Measurements from ENCODE around the gene GCSAML.

The GCSAML gene

GRCh38 chr1:247539215-247539614 is 9.7 kb upstream of the GCSAML start:
- Histone ChIP-seq H3K4me1 (ENCODE audit: insufficient read depth, low read length, severe bottlenecking) (no peaks in the 10 kb centered on the region), H3K79me2 (ENCODE audit: insufficient read depth, low read length) (no peaks in the 10 kb centered on the region), H3K9ac (ENCODE audit: low read length) (no peak overlapping the region), H3K27ac (ENCODE audit: low read depth, low read length, poor library complexity, severe bottlenecking) (no peak overlapping the region), H3K4me2 (ENCODE audit: low read length) (no peak overlapping the region), H3K36me3 (ENCODE audit: insufficient read depth, low read length) (no peaks in the 10 kb centered on the region), H3K9me3 (ENCODE audit: low read length) (no peaks in the 10 kb centered on the region), H2AFZ (ENCODE audit: low read length) (no peak overlapping the region), H3K4me3 (ENCODE audit: low read depth, low read length, poor library complexity, severe bottlenecking) (no peak overlapping the region), H3F3A (ENCODE audit: insufficient read depth, low read length) (no peaks in the 10 kb centered on the region), H3K9me2 (ENCODE audit: low read depth, low read length) (no peaks in the 10 kb centered on the region), H3K27me3 (ENCODE audit: insufficient read depth, low read length) (no peaks in the 10 kb centered on the region), H4K20me1 (ENCODE audit: insufficient read depth, low read length) (no peaks in the 10 kb centered on the region)
- TF ChIP-seq EZH2 (IDR thresholded peaks at IDR 0.05; ENCODE audit: borderline replicate concordance, low read length), result no peak
- no peak for TF ChIP-seq CTCF (IDR thresholded peaks at IDR 0.05; ENCODE audit: low read length)

GRCh38 chr1:247540581-247540980 is 8.4 kb upstream of the GCSAML start:
- H3K9me3 ChIP-seq (ENCODE audit: low read length), result no peaks in the 10 kb centered on the region
- no peaks in the 10 kb centered on the region for H3F3A ChIP-seq (ENCODE audit: insufficient read depth, low read length)
- no peak for TF ChIP-seq CTCF (IDR thresholded peaks at IDR 0.05; ENCODE audit: low read length)
- TF ChIP-seq EZH2 (IDR thresholded peaks at IDR 0.05; ENCODE audit: borderline replicate concordance, low read length), result no peak
- H2AFZ ChIP-seq (ENCODE audit: low read length), result no peak overlapping the region
- H3K79me2 ChIP-seq (ENCODE audit: insufficient read depth, low read length), result no peaks in the 10 kb centered on the region
- H3K36me3 ChIP-seq (ENCODE audit: insufficient read depth, low read length), result no peaks in the 10 kb centered on the region
- H3K4me2 ChIP-seq (ENCODE audit: low read length), result no peak overlapping the region
- no peaks in the 10 kb centered on the region for H4K20me1 ChIP-seq (ENCODE audit: insufficient read depth, low read length)
- no peak overlapping the region for H3K27ac ChIP-seq (ENCODE audit: low read depth, low read length, poor library complexity, severe bottlenecking)
- H3K4me3 ChIP-seq (ENCODE audit: low read depth, low read length, poor library complexity, severe bottlenecking), result no peak overlapping the region
- H3K9ac ChIP-seq (ENCODE audit: low read length), result no peak overlapping the region
- H3K9me2 ChIP-seq (ENCODE audit: low read depth, low read length), result no peaks in the 10 kb centered on the region
- no peaks in the 10 kb centered on the region for H3K4me1 ChIP-seq (ENCODE audit: insufficient read depth, low read length, severe bottlenecking)
- H3K27me3 ChIP-seq (ENCODE audit: insufficient read depth, low read length), result no peaks in the 10 kb centered on the region

- Histone ChIP-seq H3F3A (ENCODE audit: insufficient read depth, low read length) (no peaks in the 10 kb centered on the region), H3K9me3 (ENCODE audit: low read length) (no peaks in the 10 kb centered on the region), H2AFZ (ENCODE audit: low read length) (no peak overlapping the region), H4K20me1 (ENCODE audit: insufficient read depth, low read length) (no peaks in the 10 kb centered on the region), H3K36me3 (ENCODE audit: insufficient read depth, low read length) (no peaks in the 10 kb centered on the region), H3K9ac (ENCODE audit: low read length) (no peak overlapping the region), H3K27me3 (ENCODE audit: insufficient read depth, low read length) (no peaks in the 10 kb centered on the region), H3K27ac (ENCODE audit: low read depth, low read length, poor library complexity, severe bottlenecking) (no peak overlapping the region), H3K4me3 (ENCODE audit: low read depth, low read length, poor library complexity, severe bottlenecking) (no peak overlapping the region), H3K4me2 (ENCODE audit: low read length) (no peak overlapping the region), H3K4me1 (ENCODE audit: insufficient read depth, low read length, severe bottlenecking) (no peaks in the 10 kb centered on the region), H3K9me2 (ENCODE audit: low read depth, low read length) (no peaks in the 10 kb centered on the region), H3K79me2 (ENCODE audit: insufficient read depth, low read length) (no peaks in the 10 kb centered on the region)
- TF ChIP-seq EZH2 (IDR thresholded peaks at IDR 0.05; ENCODE audit: borderline replicate concordance, low read length) (no peak), CTCF (IDR thresholded peaks at IDR 0.05; ENCODE audit: low read length) (no peak)
Measured at GRCh38 chr1:247542811-247543210, 6.1 kb upstream of the GCSAML start.
